Measurements from ENCODE around the gene NGFR.
"Not testable (repeated sequence)": the region's sequence is repeated elsewhere in the genome, so short reads cannot be mapped to it uniquely, and the experiment has no call there.

Gene NGFR

DNA sequence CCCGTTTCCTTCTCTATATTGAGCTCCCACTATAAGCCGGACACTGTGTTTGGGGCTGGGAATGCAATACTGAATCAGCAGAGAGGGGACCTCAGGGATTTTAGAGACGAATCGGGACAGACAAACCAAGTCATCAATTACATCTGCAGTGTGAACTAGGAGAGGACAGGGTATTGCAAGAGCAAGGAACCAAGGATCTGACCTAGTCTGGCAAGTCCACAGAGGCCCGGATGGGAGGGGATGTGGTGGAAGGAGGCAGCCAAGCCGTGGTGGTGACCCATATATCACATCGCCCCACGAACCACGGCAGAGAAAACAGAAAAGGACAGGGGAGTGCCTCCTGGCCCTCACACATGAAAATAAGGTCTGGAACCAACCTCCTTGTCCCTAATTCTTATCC is 52.5 kb downstream of the NGFR start:
- no peak for DNase-seq

DNA sequence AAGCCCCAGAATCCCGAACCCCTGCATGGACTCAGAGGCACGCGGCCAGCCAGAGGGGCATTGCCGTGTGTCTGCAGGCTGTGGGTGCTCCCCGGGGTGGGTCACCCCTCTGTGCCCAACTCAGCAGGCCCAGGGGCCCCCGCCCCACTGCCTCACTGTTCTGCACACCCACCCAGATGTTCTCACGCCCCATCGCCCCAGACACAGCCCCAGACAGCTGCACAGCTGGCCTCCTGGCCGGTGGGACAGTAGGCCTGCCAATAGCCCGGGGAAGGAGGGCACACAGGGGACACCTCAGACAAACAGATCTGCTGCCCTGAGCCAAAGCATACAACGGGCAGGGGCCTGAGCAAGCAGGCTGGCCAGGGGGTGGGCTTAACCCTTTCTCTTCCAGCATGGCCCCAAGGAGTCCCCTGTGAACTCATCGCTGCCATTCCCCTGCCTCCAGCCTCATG is 53.0 kb downstream of the NGFR start:
- no peak for DNase-seq

DNA sequence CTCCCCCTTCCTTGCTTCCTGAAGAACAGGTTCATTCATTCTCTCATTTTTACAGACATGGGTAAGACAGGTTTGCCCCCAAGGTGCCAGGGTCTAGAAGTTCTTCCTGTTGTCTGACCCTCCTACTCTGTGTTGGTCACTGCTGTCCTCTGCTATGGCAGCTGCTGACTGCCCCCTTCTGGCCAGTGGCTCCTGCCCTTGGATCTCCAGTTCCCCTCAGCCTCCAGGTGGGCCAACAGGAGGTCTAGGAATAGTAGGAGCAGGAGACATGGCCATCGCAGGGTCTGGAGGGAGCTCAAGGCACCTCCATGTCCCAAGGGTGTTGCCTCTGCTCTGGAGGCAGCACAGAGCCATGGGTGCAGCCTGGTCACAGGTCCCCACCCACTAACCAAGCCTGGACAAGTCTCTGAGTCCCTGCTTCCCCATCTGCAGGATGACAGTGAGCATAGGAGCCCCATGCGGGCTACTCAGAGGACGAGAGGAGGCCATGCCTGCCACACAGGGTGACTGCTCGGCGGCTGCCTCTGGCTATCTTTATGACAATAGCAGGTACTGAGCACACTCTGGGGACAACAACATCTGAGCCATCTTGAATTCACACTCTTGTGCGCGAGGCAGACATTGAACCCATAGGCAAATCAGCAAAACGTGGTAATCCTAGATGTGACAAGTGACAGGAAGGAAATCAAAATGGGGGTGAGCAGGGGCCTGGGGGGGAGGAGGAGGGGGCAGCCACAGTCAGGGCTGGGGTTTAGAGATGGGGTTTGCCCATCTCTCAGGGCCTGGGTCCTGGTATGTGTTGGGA is 53.6 kb downstream of the NGFR start:
- no peak for DNase-seq

DNA sequence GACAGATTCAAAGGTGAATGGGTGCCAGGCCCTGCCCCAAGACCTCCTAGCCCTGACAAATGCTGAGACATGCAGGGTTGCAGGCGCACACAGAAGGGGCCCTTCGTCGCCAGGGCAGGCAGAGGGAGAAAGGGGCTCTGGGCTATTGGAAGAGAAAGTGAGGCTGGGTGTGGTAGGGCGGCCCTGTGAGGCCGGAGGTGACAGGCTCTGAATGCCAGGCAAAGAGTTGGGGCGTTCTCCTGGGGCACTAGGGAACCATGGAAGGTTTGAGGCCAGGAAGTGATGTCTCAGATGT is 54.2 kb downstream of the NGFR start:
- no peak for DNase-seq

DNA sequence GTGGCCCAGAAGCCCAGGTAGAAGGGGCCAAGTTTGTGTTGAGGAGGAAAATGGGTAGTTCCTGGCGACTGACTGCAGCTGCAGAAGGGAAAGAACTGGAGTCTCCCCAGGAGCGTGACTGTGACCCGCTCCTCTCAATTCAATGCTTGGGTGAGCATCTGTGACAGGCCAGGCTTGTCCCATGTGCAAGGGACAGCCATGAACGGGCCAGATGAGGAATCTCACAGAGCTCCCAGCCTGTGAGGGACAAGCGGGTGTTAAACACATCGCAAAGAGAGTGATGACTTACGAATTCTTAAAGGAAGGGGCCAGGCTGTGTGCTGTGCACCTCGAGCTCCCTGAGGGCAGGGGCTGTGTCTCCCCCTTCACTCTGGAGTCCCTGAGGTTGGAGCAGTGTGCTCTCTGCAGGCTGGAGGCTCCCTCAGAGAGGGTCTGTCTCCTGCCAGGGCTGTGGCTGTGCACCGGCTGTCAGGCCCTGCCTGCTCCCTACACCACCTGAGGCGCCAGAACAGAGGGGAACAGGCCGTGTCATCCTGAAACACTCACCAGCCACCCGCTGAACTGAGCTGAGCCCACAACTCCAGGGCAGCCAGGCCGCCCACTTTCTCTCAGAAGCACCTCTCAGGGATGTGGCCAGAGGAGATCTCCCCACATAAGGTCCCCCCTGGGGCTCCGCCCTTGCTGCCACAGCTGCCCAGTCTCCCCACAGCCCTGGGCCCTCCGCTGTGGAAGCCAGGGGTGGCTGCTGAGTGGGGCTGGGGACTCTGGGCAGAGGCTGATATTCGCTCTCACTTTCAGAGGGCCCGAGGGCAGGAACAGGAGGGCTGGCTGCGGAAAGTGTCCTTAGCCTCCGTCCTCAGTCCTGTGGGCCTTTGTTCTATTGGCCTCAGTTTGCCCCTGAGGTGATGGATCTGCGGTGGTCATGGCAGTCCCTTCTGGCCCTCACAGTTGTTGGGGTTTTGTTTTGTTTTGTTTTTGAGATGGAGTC is 54.9 kb downstream of the NGFR start:
- no peak for DNase-seq

DNA sequence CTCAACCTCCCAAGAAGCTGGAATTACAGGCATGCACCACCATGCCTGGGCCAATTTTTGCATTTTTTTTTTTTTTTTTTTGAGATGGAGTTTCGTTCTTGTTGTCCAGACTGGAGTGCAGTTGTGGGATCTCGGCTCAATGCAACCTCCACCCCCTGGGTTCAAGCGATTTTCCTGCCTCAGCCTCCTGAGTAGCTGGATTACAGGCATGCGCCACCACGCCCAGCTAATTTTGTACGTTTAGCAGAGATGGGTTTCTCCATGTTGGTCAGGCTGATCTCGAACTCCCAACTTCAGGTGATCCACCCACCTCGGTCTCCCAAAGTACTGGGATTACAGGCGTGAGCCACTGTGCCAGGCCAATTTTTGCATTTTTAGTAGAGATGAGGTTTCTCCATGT is 55.7 kb downstream of the NGFR start:
- DNase-seq, result not testable (repeated sequence)

DNA sequence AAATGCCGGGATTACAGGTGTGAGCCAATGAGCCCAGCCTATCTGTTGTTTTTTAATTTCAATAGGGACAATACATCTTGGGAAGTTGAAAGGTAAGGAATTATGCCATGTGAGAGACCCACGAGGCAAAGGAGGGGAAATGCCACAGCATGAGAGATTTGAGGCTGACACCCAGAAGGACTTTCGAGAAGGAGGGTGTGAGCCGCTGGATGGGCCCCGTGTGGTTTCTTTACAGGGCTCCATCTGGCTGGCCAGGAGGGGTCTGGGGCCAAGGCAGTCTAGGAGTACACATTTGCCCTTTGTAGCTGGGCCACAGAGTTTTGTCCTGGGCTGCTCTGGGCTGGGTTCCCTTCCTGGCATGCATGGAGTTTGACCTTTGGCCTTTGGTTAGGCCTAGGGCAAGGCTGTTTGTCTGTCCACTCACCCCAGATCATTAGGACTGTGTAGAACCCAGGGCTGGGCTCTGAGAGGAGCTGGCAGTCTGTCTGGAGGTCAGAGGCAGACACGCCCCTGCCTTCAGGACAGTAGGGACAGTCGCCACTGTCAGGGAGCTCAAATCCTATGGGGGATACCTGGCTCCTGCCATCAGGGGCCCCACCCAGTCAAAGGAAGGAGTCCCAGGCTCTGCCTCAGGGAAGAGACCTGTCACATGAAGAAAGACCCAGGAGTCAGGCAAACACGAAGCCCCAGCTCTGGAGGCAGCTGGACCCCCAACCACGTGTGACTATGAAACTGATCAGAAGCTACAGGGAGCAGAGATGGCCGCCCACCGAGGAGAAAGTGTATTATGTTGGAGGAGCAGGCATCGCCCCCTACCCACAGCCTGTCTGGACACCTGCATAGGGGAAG is 56.4 kb downstream of the NGFR start:
- no peak for DNase-seq

DNA sequence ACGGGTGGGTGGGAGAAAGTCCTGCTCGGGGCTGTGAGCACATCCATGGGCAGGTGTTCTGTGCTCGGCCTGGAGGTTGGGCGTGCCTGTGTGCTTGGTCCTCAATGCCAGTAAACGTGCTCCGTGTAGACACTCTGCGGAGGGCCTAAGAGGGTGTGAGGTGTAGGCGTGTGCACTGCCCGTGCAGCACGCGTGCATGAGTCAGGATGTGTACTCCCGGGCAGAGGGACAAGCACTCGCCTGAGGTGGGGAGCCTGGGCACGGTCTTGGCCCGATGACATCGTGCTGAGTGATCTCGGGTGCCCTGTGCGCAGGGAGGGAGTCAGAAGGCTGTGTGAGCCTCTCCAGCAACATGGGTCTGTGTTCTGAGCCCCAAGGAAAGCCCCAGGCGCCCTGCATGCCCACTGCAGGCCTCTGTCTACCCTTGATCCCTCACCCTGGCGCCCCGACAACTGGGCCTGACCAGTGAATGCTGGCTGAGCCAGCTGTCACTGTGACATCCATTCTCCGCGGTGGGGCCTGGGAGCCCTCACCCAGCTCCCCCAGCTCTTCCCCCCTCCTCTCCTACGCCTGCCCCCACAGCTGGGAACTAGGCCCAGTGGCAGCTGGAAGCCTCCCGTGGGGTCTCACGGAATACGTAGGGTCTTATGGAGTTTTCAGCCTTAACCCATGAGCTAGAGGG is 57.1 kb downstream of the NGFR start:
- DNase-seq, result no peak

DNA sequence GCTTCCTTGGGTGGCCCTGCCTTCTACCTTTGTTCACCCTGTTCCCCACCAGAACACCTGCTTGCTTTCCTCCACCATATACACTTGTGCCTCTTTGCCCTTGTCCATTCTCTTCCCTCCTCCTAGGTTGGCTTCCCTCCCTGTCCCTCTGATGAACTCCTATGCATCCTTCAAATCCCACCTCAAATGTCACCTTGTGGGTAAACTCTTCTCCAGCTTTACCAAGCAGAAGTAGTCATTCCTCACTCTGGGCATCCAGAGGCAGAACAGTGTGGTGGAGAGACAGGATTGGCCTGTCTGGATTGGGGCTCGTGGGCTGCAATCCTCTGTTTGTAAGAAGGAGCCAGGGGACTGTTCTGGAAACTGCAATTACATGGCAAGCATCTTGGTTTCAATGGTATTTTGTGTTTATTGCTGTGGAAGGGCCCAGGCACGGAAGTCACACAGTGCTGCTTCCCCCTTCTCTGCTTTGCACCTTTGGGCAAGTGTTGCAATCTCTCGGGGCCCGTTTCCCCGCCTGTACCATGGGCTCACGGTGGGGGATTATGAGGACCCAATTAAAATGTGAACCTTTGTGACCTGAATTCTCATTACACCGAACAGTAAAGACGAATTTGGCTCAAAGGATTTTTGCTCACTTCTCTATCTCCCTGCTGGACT is 58.7 kb downstream of the NGFR start:
- DNase-seq, result no peak

DNA sequence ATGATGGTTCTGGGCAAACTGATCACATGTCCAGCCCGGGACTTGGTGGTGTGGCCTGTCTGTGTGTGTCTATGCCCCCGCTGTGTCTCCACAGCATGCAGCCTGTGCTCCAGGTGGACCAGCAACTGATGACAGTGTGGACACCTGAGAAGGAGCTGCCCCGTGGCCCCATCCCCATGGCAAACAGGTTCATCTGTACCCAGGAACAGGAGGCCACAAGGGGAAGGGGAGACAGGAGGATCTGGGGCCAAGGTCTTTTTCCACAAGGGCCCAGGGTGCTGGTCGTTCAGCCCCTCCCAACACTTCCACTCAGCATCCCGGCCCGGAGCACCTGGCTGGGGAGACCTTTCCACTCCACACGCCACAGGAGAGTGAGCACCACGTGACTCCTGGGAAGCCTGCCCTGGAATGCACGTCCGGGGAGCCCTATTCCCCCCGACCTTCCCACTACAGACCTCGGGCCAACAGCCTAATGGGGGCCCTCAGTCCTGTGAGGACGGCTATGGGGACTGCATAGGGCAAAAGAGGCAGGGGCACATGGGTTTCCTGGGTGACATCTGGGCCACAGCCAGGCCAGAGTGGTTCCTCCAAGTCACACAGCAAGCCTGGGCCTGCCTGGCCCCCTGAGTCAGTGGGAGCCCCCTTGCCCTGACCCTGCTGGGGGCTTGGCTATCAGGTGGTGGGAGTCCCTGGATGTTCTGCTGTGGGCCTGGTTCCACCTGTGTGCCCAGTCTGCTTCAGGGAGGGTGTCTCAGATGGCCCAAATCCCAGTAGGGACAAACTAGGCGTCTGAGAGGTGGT is 59.8 kb downstream of the NGFR start:
- no peak for DNase-seq

DNA sequence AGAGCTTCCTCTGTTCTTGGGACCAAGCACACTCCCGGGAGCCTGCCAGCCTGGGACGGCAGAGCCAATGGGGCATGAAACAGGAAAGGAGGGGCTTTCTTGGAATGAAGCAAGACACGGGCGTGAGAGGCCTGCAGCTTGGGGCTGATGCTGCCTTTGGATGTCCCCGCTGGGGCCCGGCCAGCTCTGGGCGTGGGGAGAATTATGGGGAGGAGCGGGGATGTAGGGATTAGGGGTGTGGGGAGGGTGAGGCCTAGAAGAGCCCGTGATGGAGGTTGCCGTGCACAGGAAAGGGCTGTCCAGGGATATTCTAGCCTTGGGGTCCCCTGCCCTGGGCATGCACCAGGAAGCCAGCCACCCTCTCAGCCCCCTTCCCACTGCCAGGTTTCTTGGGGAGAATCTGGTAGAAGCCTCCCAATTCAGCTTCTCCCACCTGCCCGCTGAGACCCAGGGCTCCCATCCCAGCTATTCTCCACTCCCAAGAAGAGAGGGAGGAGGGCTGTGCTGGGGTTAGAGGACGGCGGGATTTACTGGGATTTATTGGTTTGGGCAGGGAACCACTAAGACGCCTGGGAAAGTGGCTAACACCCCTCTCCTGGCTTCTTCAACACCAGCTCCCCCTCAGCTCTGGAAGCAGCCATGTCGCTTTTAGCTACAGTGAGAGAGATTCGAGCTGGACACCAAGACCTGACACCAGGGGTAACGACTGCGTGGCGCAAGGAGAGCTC is 60.6 kb downstream of the NGFR start:
- DNase-seq, result no peak

DNA sequence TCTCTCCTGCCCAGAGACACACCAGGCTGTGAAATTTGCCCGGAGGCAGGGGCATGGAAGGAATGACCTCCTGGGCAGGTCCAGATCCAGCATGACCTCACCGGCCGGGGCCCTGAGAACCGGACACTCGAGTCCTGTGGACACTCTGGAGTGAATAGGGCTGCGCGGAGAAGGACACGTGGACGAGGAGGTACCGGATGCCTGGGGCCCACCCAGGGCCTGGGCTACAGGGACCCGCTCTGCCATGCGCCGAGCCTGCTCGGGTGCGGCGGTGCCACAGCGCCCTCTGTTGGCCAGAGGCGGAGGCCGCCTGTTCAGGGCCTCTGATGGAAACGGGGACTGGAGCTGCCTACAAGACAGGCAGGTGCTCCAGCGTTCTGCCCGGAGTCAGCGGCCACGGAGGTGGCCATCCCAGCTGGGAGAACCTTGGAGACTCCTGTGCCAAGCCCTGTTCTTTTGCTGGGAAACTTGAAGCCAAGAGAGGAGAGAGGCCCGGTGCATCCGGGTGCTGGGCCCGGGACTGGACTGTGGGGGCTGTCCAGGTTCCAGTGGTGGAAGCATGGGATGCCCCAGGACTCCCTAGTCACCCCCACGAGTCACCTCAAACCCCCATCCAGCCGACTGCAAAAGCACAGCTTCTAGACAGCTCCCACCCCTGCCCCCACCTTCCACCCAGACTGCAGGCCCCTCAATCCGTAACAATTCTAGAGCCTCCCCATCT is 61.3 kb downstream of the NGFR start:
- DNase-seq, result peak; percentile 85

DNA sequence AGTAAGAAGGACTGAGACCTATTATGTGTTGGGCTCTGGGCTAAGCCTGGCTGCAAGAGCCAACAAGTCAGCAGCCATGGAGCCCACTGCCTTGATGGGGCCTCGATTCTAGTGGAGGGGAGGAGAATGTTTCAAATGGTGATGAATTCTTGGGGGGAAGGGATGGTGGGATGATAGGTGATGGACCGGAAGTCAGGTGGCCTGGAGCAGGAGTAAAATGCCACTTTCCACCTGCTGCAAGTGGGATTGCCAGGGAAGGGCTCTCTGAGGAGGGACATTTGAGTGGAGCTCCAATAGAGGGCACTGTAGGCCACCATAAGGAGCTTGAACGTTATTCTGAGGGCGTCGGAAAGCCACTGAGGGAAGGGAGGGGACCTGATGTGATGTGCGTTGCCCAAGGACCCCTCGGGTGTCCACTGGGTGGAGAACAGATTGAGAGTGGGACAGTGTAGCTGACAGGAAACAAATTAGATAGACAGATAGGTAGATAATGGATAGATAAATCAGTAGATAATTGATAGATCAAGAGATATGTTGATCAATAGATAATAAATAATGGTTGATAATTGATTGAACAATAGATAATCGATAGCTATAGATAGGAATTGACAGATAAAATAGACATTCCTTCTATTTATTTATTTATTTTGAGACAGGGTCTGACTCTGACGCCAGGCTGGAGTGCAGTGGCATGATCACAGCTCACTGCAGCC is 62.4 kb downstream of the NGFR start:
- peak; percentile 56 for DNase-seq
